ENCODE results near the gene MED29. TPM values are rescaled to one million over a fixed set of nuclear protein-coding genes. Genes with fewer than 3 reads are reported as not detected.

Gene MED29
- total RNA-seq, 1 experiment from 2014 or later = 739 TPM

DNA sequence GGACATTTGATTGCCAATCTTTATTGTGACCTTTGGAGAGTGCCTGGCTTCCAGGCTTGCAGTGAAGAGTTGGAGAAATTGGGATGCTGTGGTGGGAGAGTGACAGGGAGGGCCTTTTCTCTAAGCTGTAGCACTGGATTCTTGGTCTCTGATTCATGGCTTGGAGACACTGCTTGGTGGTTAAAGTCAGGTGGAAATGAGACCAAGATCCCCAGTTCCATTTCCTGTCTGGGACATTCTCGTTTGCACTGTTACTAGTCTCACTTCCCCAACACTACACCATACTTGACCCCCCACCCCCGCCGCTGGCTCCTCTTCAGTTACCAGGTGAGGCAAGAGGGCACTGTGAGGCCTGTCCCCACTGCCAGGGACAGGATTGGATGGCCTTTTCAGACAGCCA lies 57.1 kb downstream of the MED29 start:
- no peak for ATAC-seq
- Histone ChIP-seq H3K27me3 (ENCODE audit: control insufficient read depth, insufficient read depth, low read length) (no peaks in the 10 kb centered on the region), H3K4me1 (ENCODE audit: control insufficient read depth, insufficient read depth, low read length) (peaks cover 31% of the 10 kb centered on the region), H3K9me3 (ENCODE audit: control insufficient read depth, insufficient read depth, low read depth, low read length) (no peaks in the 10 kb centered on the region), H3K27ac (ENCODE audit: low read length) (peak overlapping the region; percentile 4), H3K4me3 (ENCODE audit: low read depth in 2 of 2, low read length in 2 of 2) (peak overlapping the region in 1 of 2 experiments; percentile 1; a peak in 2 of 4 replicates), H3K36me3 (ENCODE audit: control insufficient read depth, insufficient read depth, low read length) (peaks cover 31% of the 10 kb centered on the region)
- no peak for TF ChIP-seq SIN3A (IDR thresholded peaks at IDR 0.05; ENCODE audit: borderline replicate concordance, insufficient read depth, low read depth, low read length)
- TF ChIP-seq, protein P1, sequence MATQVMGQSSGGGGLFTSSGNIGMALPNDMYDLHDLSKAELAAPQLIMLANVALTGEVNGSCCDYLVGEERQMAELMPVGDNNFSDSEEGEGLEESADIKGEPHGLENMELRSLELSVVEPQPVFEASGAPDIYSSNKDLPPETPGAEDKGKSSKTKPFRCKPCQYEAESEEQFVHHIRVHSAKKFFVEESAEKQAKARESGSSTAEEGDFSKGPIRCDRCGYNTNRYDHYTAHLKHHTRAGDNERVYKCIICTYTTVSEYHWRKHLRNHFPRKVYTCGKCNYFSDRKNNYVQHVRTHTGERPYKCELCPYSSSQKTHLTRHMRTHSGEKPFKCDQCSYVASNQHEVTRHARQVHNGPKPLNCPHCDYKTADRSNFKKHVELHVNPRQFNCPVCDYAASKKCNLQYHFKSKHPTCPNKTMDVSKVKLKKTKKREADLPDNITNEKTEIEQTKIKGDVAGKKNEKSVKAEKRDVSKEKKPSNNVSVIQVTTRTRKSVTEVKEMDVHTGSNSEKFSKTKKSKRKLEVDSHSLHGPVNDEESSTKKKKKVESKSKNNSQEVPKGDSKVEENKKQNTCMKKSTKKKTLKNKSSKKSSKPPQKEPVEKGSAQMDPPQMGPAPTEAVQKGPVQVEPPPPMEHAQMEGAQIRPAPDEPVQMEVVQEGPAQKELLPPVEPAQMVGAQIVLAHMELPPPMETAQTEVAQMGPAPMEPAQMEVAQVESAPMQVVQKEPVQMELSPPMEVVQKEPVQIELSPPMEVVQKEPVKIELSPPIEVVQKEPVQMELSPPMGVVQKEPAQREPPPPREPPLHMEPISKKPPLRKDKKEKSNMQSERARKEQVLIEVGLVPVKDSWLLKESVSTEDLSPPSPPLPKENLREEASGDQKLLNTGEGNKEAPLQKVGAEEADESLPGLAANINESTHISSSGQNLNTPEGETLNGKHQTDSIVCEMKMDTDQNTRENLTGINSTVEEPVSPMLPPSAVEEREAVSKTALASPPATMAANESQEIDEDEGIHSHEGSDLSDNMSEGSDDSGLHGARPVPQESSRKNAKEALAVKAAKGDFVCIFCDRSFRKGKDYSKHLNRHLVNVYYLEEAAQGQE (IDR thresholded peaks at IDR 0.05; ENCODE audit: insufficient read depth in 1 of 2, low read depth in 2 of 2, low read length in 1 of 2) = no peak
- TF ChIP-seq, protein P2, sequence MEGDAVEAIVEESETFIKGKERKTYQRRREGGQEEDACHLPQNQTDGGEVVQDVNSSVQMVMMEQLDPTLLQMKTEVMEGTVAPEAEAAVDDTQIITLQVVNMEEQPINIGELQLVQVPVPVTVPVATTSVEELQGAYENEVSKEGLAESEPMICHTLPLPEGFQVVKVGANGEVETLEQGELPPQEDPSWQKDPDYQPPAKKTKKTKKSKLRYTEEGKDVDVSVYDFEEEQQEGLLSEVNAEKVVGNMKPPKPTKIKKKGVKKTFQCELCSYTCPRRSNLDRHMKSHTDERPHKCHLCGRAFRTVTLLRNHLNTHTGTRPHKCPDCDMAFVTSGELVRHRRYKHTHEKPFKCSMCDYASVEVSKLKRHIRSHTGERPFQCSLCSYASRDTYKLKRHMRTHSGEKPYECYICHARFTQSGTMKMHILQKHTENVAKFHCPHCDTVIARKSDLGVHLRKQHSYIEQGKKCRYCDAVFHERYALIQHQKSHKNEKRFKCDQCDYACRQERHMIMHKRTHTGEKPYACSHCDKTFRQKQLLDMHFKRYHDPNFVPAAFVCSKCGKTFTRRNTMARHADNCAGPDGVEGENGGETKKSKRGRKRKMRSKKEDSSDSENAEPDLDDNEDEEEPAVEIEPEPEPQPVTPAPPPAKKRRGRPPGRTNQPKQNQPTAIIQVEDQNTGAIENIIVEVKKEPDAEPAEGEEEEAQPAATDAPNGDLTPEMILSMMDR (IDR thresholded peaks at IDR 0.05) = no peak
- no peak for TF ChIP-seq POLR2AphosphoS5 (IDR thresholded peaks at IDR 0.05; ENCODE audit: low read depth, low read length)
- TF ChIP-seq TCF7L2 (IDR thresholded peaks at IDR 0.05; ENCODE audit: low read depth, low read length) = no peak
- in situ Hi-C loops (cut with HindIII; ENCODE audit: low pct_unique_long_range_greater_than_20kb, low sequenced_read_pairs) (no loop called here), intact Hi-C loops (cut with micrococcal nuclease; ENCODE audit: unreplicated experiment) (no loop called here)
- no TSS peak for BruUV-seq (replicated peaks)
- peak; percentile 95 for DNase-seq (ENCODE audit: low read depth, low spot score)
- ChIA-PET CTCF (interaction anchor here (0.7 to 4.6 kb wide), 10 partner anchors 9 to 222 kb away, joined by 3 to 36 read pairs (median 6); partner anchors contain the start of genes EID2, EID2B and RPS16), POLR2A (interaction anchor here (0.5 to 9.0 kb wide), 10 partner anchors 15 to 857 kb away, joined by 3 to 254 read pairs (median 3); partner anchors contain the start of gene RPS16)

DNA sequence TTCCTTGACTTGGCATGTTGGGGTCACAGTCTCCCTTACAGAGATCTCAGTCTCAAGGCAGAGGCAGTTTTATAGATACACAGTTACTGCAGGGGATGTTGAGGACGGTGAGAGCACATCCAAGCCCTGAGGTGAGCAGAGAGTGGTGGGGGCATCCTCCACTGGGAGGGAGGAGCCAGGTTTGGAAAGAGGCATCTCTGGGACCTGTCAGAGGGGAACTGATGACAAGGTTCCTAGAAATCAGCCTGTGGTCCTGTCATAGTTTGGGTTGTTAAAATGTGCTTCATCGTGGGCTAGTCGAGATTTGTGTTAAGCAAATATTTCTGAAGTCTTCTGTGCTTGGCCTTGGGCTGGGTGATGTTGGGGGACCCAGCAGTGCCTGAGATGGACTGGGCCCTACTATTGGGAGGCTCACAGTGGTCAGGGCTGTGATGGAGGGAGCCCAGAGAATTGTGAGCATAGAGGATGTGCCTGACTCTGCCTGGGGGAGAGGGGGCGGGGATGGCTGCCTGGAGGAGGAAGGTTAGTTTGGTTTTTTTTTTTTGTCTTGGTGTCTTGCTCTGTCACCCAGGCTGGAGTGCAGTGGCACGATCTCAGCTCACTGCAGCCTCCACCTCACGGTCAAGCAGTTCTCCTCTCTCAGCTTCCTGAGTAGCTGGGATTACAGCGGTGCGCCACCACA lies 58.1 kb downstream of the MED29 start:
- ATAC-seq (no peak), DNase-seq (ENCODE audit: low read depth, low spot score) (no peak)
- H3K9me3 ChIP-seq (ENCODE audit: control insufficient read depth, insufficient read depth, low read depth, low read length) = no peaks in the 10 kb centered on the region
- BruUV-seq (replicated peaks) = no TSS peak
- in situ Hi-C loops (cut with HindIII; ENCODE audit: low pct_unique_long_range_greater_than_20kb, low sequenced_read_pairs) = no loop called here
- H3K36me3 ChIP-seq (ENCODE audit: control insufficient read depth, insufficient read depth, low read length) = peaks cover 40% of the 10 kb centered on the region
- peaks cover 31% of the 10 kb centered on the region for H3K4me1 ChIP-seq (ENCODE audit: control insufficient read depth, insufficient read depth, low read length)
- no peak overlapping the region for H3K4me3 ChIP-seq (ENCODE audit: low read depth in 2 of 2, low read length in 2 of 2)
- no peaks in the 10 kb centered on the region for H3K27me3 ChIP-seq (ENCODE audit: control insufficient read depth, insufficient read depth, low read length)
- H3K27ac ChIP-seq (ENCODE audit: low read length) = no peak overlapping the region
- ChIA-PET CTCF (interaction anchor here (0.5 to 4.6 kb wide), 12 partner anchors 9 to 300 kb away, joined by 3 to 36 read pairs (median 6); partner anchors contain the start of genes EID2 and RPS16), POLR2A (interaction anchor here (0.5 to 9.0 kb wide), 14 partner anchors 16 to 888 kb away, joined by 3 to 254 read pairs (median 7); partner anchors contain the start of genes EID2B and RPS16)
- intact Hi-C loops (cut with micrococcal nuclease; ENCODE audit: unreplicated experiment) = no loop called here
- no peak for TF ChIP-seq POLR2AphosphoS5 (IDR thresholded peaks at IDR 0.05; ENCODE audit: low read depth, low read length)
- TF ChIP-seq SIN3A (IDR thresholded peaks at IDR 0.05; ENCODE audit: borderline replicate concordance, insufficient read depth, low read depth, low read length) = no peak
- no peak for TF ChIP-seq TCF7L2 (IDR thresholded peaks at IDR 0.05; ENCODE audit: low read depth, low read length)
- TF ChIP-seq, protein P1 (IDR thresholded peaks at IDR 0.05; ENCODE audit: insufficient read depth in 1 of 2, low read depth in 2 of 2, low read length in 1 of 2) = no peak
- TF ChIP-seq, protein P2 (IDR thresholded peaks at IDR 0.05) = no peak
